Keratinocyte (primary cell): ENCODE data around the gene IGF2BP1.

Experiments
- CTCF ChIP-seq, 3 experiments: IDR thresholded peaks in 1 of 3; conservative IDR thresholded peaks in 1 of 3; optimal IDR thresholded peaks in 1 of 3; 2 replicates in 2 of 3; 3 replicates in 1 of 3; pipeline versions ENCODE3 to v1.5.1; 2011; ENCODE audit warnings: low read length in 3 of 3, mild to moderate bottlenecking in 3 of 3, moderate library complexity in 2 of 3, control low read depth in 1 of 3, inconsistent platforms in 1 of 3; ENCODE audit not compliant: insufficient read depth in 2 of 3; ENCODE audit errors: extremely low read depth in 1 of 3
- EZH2 ChIP-seq: IDR thresholded peaks from one replicate; pipeline ENCODE4 v1.6.1; 2012; ENCODE audit warnings: inconsistent platforms, mild to moderate bottlenecking, low read length, moderate library complexity

GRCh38 chr17:48996722-48997102 is 473 bp upstream of the IGF2BP1 start:
- TF ChIP-seq EZH2 (peak; percentile 79), CTCF (optimal IDR thresholded peaks at IDR 0.05 in 1 of 3, IDR thresholded peaks at IDR 0.05 in 1 of 3, conservative IDR thresholded peaks at IDR 0.05 in 1 of 3; ENCODE audit: extremely low read depth in 1 of 3, insufficient read depth in 2 of 3, low read length in 3 of 3) (no peak)
